GM12875 (cell line): ENCODE measurements around the gene HNRNPL.
"Not testable (repeated sequence)": the region's sequence is repeated elsewhere in the genome, so short reads cannot be mapped to it uniquely, and the experiment has no call there.

Experiments used
- H3K4me3 ChIP-seq: one replicate; pipeline ENCODE4 v1.5.1; 2011; ENCODE audit warnings: low read depth, low read length, control low read depth
- TF ChIP-seq, protein P1 (sequence below): IDR thresholded peaks from 2 replicates; pipeline ENCODE4 v1.5.1; 2011; ENCODE audit warnings: low read depth, mild to moderate bottlenecking, control low read depth, inconsistent platforms, low read length, moderate library complexity, borderline replicate concordance; ENCODE audit not compliant: insufficient read depth

Gene HNRNPL

DNA sequence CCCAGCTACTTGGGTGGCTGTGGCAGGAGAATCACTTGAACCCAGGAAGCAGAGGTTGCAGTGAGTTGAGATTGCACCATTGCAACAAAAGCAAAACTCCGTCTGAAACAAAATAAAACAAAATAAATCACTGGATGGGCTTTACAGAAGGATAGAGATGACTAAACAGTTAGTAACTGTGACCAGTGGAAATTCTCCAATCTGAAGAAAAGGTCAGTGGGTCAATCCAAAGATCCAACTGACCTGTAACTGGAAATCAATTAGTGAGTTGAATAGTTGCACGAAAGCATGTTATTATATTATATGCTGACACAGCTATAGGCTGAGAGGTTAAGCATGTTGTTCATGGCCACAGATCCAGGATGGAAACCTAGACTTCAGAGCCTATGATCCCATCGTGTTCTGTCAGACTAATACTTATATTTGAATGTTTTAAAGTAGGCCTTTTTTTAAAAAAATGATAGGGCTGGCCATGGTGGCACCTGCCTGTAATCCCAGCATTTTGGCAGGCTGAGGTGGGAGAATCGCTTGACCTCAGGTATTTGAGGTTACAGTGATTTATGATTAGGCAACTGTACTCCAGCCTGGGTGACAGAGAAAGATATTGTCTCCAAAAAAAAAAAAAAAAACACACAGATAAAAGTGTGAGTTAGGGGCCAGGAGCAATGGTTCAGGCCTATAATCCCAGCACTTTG lies 19.6 kb downstream of the HNRNPL start:
- TF ChIP-seq, protein P1, sequence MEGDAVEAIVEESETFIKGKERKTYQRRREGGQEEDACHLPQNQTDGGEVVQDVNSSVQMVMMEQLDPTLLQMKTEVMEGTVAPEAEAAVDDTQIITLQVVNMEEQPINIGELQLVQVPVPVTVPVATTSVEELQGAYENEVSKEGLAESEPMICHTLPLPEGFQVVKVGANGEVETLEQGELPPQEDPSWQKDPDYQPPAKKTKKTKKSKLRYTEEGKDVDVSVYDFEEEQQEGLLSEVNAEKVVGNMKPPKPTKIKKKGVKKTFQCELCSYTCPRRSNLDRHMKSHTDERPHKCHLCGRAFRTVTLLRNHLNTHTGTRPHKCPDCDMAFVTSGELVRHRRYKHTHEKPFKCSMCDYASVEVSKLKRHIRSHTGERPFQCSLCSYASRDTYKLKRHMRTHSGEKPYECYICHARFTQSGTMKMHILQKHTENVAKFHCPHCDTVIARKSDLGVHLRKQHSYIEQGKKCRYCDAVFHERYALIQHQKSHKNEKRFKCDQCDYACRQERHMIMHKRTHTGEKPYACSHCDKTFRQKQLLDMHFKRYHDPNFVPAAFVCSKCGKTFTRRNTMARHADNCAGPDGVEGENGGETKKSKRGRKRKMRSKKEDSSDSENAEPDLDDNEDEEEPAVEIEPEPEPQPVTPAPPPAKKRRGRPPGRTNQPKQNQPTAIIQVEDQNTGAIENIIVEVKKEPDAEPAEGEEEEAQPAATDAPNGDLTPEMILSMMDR: no peak
- H3K4me3 ChIP-seq: no peak overlapping the region

GRCh38 chr19:38829203-38829602 lies 20.6 kb downstream of the HNRNPL start:
- not testable (repeated sequence) for H3K4me3 ChIP-seq

DNA sequence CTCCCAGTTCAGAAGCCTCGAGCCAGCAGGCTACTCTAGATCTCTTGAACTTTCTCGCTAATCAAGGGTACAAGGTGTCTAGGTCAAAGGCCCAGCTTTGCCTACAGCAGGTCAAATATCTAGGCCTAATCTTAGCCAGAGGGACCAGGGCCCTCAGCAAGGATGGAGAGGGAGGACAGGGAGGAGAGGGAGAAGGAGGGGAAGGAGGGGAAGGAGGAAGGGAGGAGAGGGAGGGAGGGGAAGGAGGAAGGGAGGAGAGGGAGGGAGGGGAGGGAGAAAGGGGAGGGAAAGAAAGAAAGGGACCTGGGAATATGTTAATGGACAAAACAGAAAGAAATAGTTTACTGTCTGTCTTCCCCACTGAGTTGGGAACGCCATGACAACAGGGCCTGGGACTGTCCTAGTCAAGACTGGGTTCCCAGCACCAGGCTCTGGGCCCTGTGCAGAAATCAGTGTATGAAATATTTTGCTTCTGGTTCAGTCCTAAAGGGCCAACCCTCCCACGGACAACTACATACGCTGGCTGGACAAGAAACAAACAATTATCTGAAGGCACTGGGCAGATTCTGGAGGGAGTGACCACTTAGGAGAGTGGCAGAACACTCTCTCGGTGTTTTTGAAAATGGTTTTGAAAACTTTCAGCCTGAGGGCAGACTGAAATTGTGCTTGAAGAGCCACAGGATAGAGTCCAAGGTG lies 22.8 kb downstream of the HNRNPL start:
- no peak overlapping the region for H3K4me3 ChIP-seq
- TF ChIP-seq, protein P1: no peak

GRCh38 chr19:38825936-38826335 lies 23.9 kb downstream of the HNRNPL start:
- H3K4me3 ChIP-seq: not testable (repeated sequence)

- not testable (repeated sequence) for H3K4me3 ChIP-seq
Observed at GRCh38 chr19:38821230-38821825, 28.5 kb downstream of the HNRNPL start.

DNA sequence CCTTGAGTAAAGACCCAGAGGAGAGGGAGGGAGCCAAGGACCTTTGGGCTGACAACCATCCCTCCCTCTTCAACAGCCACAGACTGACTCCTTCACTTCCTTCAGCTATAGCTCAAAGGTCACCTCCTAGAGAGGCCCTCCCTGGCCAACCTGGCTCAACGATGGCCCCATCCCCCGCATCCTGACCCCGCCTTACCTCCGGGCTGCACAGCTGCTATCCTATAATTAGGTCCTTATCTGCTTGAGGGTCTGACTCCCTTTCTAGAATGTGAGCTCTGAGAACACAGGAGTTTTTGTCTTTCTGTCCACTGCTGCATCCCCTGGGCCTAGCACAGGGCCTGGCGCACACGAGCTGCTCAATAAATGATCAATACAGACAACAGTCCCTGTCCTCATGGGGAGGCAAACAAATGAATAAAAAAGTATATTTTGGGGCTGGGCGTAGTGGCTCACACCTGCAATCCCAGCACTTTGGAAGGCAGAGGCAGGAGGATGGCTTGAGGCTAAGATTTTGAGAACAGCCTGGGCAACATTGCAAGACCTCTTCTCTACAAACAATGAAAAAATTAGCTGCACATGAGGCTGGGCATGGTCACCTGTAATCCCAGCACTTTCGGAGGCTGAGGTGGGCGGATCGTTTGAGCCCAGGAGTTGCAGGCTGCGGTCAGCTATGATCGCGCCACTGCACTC lies 30.4 kb downstream of the HNRNPL start:
- H3K4me3 ChIP-seq: no peak overlapping the region
- TF ChIP-seq, protein P1: no peak

DNA sequence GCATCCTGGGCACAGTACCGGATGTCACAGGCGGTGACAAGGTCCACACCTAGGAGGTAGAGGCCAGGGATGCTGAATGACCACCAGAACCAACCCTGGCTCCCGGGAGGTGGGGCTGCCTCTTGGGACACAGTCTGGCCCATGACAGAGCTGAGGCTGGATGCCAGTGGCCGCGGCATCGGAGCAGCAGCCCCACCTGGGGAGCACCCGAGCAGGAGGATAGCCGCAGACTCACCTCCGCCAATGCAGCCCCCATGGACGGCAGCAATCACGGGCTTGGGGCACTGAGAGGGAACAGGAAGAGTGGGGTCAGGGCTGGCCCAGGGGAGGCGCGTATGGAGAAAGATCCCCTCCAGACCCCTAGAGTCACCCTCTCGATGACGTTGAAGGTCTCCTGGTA lies 32.7 kb downstream of the HNRNPL start:
- no peak overlapping the region for H3K4me3 ChIP-seq
- TF ChIP-seq, protein P1: no peak

- H3K4me3 ChIP-seq: no peak overlapping the region
- TF ChIP-seq, protein P1: no peak
Observed at GRCh38 chr19:38816131-38816750, 33.5 kb downstream of the HNRNPL start.
